Measurements from ENCODE around the gene SYT2. TPM values are rescaled to one million over a fixed set of nuclear protein-coding genes. Genes with fewer than 3 reads are reported as not detected.

Gene SYT2
- total RNA-seq, 1 donor = not detected

DNA sequence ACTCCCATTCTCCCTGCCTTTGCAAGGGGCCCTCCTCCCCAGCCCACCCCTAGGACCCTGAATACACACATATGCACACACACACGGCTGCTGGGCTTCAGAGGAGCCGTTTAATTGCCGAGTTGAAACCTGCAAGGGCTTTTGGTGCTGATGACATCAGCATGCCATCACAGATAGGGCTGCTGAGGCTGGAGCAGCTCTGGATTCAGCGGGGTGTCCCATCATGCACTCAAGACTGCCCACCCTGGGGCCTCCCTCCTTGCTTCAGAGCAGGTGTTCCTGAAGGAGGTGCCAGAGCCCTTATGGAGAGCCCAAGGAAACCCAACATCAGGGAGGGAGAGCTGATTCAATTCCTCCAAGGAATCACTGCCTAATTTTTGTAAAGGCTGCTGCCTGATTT is 5.7 kb downstream of the SYT2 start:
- TF ChIP-seq, protein P1, sequence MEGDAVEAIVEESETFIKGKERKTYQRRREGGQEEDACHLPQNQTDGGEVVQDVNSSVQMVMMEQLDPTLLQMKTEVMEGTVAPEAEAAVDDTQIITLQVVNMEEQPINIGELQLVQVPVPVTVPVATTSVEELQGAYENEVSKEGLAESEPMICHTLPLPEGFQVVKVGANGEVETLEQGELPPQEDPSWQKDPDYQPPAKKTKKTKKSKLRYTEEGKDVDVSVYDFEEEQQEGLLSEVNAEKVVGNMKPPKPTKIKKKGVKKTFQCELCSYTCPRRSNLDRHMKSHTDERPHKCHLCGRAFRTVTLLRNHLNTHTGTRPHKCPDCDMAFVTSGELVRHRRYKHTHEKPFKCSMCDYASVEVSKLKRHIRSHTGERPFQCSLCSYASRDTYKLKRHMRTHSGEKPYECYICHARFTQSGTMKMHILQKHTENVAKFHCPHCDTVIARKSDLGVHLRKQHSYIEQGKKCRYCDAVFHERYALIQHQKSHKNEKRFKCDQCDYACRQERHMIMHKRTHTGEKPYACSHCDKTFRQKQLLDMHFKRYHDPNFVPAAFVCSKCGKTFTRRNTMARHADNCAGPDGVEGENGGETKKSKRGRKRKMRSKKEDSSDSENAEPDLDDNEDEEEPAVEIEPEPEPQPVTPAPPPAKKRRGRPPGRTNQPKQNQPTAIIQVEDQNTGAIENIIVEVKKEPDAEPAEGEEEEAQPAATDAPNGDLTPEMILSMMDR (IDR thresholded peaks at IDR 0.05; ENCODE audit: insufficient read depth, low read length) = no peak
- no peak for DNase-seq (ENCODE audit: low read depth)
- no peak overlapping the region for H3K4me3 ChIP-seq (ENCODE audit: low read depth, low read length)

DNA sequence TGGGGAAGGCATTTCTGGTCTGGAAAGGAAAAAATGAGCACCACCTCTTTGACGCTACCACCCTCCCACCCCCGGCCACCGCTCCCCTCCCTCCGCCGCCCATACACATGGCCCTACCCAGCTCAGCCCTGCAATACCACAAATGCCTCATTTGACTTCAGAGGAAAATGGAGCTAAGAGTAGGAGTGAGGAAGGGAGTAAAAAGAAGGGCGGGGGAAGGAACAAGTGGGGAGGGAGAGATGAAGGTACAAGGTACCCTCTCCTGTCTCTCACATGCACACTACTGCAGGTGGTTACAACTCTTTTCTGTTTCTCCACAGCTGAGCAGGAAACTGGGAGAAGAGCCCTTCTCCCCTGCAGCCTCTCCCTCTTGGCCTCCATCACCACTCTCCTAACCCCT is 7.1 kb downstream of the SYT2 start:
- TF ChIP-seq, protein P1 (IDR thresholded peaks at IDR 0.05; ENCODE audit: insufficient read depth, low read length) = no peak
- no peak for DNase-seq (ENCODE audit: low read depth)
- no peak overlapping the region for H3K4me3 ChIP-seq (ENCODE audit: low read depth, low read length)

DNA sequence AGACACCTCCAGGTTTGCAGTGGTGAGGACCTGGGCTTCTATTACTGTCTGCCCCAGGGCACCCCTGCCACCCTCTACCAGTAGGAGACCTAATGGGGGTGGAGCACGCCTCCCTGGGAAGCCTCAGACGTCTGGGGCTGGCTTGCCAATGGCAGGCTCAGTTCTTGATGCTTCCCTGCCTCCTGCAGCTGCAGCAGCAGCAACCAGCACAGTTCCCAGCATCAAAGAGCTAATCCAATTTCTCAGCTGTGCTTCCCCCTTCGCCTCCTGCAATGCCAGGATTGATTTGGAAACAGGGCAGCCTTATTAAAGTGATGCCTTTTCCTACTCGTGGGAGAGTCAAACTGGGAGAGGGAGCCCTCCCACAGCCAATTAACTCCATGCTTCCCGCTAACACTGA is 8.2 kb downstream of the SYT2 start:
- no peak for DNase-seq (ENCODE audit: low read depth)
- TF ChIP-seq, protein P1 (IDR thresholded peaks at IDR 0.05; ENCODE audit: insufficient read depth, low read length) = no peak
- no peak overlapping the region for H3K4me3 ChIP-seq (ENCODE audit: low read depth, low read length)

DNA sequence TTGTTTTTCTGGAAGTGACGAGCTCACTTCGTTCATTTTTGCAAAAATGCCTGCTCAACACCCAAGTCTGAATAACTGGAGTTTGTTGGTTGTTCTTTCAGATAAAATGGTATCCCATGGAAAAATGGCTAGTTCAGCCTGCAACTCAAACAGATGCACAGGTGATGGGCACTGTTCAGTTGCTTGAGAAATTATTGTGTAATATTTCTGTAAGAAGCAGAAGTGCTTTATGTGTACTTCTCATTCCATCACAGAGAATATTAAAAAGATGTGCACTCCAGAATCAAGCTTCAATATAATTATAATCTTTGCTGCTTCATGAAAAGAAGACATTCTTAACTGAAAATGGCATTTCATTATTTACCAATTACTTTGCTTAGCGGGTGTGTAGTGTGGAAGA is 9.1 kb downstream of the SYT2 start:
- DNase-seq (ENCODE audit: low read depth) = no peak
- H3K4me3 ChIP-seq (ENCODE audit: low read depth, low read length) = no peak overlapping the region
- TF ChIP-seq, protein P1 (IDR thresholded peaks at IDR 0.05; ENCODE audit: insufficient read depth, low read length) = no peak

DNA sequence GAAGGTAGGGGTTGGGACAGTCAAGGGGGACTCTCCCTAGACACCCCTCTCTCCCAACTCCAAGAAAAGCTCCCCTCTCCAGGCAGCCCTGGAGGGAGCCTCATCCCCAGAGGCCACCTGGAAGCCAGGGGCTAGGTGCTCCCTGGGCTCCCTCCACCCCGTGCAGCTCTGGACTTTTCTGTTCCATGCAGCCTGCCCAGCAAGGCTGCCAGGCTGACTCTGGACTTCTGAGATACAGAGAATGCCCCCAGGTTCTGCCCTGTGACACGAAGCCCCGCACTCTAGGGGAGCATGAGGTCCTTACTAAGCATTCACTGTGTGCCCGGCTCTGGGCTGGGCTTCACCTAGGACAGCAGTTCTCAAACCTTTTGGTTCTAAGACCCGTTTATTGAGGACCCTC is 10.2 kb downstream of the SYT2 start:
- TF ChIP-seq, protein P1 (IDR thresholded peaks at IDR 0.05; ENCODE audit: insufficient read depth, low read length) = no peak
- DNase-seq (ENCODE audit: low read depth) = no peak
- no peak overlapping the region for H3K4me3 ChIP-seq (ENCODE audit: low read depth, low read length)

DNA sequence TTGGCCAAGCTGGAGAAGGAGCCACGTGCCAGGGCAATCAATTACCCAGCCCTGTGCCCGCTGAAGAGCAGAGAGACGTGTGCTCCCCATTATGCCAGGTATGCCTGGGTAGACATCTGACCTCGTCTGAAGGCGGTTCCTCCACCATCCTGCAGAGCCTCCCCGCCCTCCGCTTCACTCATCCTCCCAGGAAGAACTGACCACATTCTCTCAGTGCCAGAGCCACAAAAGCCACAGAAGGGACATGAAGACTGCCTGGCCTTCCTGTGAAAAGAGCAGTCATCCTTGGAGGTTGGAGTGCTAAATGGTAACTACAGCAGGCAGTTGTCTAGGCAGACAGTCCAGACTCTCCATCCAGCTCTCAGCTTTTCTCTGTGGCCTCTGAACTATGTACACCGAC is 12.0 kb downstream of the SYT2 start:
- no peak overlapping the region for H3K4me3 ChIP-seq (ENCODE audit: low read depth, low read length)
- TF ChIP-seq, protein P1 (IDR thresholded peaks at IDR 0.05; ENCODE audit: insufficient read depth, low read length) = no peak
- DNase-seq (ENCODE audit: low read depth) = no peak

DNA sequence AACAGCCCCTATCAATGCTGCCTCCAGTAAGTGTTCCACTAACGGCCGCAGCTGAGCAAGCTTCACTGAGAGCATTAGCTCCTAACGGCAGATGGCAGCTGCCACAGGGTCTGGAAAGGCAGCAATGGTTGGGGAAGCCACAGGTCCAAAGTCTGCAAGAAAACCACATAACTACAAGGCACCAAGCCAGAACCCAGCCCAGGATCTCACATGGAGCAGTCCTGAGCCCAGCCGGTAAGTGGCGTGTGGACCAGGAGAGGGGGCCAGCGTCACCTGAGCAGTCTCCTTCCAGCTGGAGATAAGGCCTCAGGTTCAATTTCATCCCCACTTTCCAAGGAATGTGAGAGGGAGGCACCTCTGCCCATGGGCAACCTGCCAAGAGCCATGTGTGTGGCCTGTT is 13.2 kb downstream of the SYT2 start:
- H3K4me3 ChIP-seq (ENCODE audit: low read depth, low read length) = no peak overlapping the region
- TF ChIP-seq, protein P1 (IDR thresholded peaks at IDR 0.05; ENCODE audit: insufficient read depth, low read length) = no peak
- DNase-seq (ENCODE audit: low read depth) = no peak
